Measurements from ENCODE around the gene ST3GAL2. TPM values are rescaled to one million over a fixed set of nuclear protein-coding genes. Genes with fewer than 3 reads are reported as not detected.
"Not testable (repeated sequence)": the region's sequence is repeated elsewhere in the genome, so short reads cannot be mapped to it uniquely, and the experiment has no call there.

ST3GAL2 gene
- polyA plus RNA-seq, 1 donor from 2014 or later, result 9.7 TPM

- Mint-ChIP-seq H3K4me3 (peak within 1 kb of the TSS; percentile 84 to 97 (median 92)), H3K36me3 (no peaks in the 10 kb centered on the region), H3K27ac (peak within 1 kb of the TSS; percentile 66 to 94 (median 93)), H3K27me3 (no peaks in the 10 kb centered on the region), H3K9me3 (no peaks in the 10 kb centered on the region), H3K4me1 (peaks cover 8 to 14% (median 10%) of the 10 kb centered on the region in 3 donors)
Measured at GRCh38 chr16:70454222-70455034, 15.5 kb upstream of the ST3GAL2 start, which contains the start of gene FCSK. TSS of gene FCSK (plus strand) at chr16:70454595. CDS start at chr16:70463191, 8,596 bp downstream.

DNA sequence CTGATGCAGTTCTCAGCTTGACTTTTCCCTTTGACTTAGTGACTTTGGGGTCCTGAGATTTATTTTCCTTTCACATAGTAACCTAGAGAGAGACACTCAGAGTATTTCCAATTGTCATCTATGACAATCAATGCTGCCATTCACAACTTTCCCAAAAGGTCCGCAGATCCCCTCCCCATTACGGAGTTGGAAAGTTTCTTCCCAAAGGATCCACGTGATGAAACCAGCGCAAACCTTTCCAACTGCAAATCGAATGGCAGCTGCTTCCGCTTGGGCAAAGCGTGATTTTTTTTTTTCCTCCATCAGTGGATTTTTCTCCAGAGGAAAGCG, 15.0 kb upstream of the ST3GAL2 start:
- Mint-ChIP-seq H3K4me3 (peak overlapping the region; percentile 84 to 97 (median 92)), H3K27me3 (no peaks in the 10 kb centered on the region), H3K9me3 (no peaks in the 10 kb centered on the region), H3K4me1 (peaks cover 10 to 14% (median 10%) of the 10 kb centered on the region in 3 donors), H3K27ac (peak overlapping the region; percentile 66 to 94 (median 93)), H3K36me3 (no peaks in the 10 kb centered on the region)

DNA sequence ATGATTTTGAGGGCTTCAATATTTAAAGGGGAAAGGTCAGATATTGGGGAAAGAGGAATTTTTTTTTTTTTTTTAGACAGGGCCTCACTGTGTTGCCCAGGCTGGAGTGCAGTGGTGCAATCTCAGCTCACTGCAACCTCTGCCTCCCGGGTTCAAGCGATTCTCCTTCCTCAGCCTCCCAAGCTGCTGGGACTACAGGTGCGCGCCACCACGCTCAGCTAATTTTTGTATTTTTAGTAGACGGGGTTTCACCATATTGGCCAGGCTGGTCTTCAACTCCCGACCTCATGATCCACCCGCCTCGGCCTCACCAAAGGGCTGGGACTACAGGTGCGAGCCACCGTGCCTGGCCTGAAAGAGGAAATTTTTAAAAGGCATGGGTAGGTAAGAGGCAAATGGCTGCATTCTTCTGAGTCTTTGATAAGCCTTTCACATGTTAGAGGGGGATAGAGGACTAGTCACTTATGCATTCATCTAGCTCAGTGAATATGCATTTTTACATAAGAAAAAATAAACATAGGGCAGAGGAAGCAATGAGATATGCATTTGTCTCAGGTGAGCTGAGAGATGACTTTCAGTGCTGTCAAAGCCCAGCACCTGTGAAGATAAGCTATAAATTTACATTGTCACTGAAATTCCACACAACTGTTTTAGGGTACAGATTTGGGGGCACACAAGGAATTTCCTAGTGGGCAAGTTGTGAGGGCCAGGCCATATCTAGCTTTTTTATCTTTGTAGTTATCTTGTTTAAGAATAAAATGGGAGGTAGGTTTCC, 14.4 kb upstream of the ST3GAL2 start:
- H3K27ac Mint-ChIP-seq, result peak overlapping the region; percentile 66 to 94 (median 93)
- H3K36me3 Mint-ChIP-seq, result no peaks in the 10 kb centered on the region

DNA sequence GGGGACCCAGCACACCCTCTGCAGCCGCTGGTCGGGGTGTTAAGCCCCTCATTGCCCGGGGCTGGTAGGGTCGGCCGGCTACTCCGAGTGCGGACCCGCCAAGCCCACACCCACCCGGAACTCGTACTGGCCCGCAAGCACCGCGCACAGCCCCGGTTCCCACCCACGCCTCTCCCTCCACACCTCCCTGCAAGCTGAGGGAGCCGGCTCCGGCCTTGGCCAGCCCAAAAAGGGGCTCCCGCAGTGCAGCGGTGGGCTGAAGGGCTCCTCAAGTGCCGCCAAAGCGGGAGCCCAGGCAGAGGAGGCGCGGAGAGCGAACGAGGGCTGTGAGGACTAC, 12.1 kb upstream of the ST3GAL2 start:
- H3K36me3 Mint-ChIP-seq, H3K9me3 Mint-ChIP-seq, H3K27me3 Mint-ChIP-seq, H3K4me3 Mint-ChIP-seq, H3K27ac Mint-ChIP-seq: not testable (repeated sequence)
- peaks cover 10 to 12% (median 11%) of the 10 kb centered on the region in 3 donors for H3K4me1 Mint-ChIP-seq

More for the DNA sequence above, 14.4 kb upstream of the ST3GAL2 start:
- peaks cover 10 to 14% (median 11%) of the 10 kb centered on the region in 3 donors for H3K4me1 Mint-ChIP-seq
- H3K4me3 Mint-ChIP-seq, result peak overlapping the region; percentile 84 to 97 (median 92)
- no peaks in the 10 kb centered on the region for H3K27me3 Mint-ChIP-seq
- no peaks in the 10 kb centered on the region for H3K9me3 Mint-ChIP-seq

GRCh38 chr16:70450142-70451003, 11.5 kb upstream of the ST3GAL2 start:
- Mint-ChIP-seq H3K4me3 (peak overlapping the region in 2 of 4 donors; percentile 27 to 47), H3K4me1 (peaks cover 9 to 12% (median 10%) of the 10 kb centered on the region in 3 donors), H3K27ac (peak overlapping the region in 1 of 3 donors; percentile 39)
- H3K27me3 Mint-ChIP-seq, H3K36me3 Mint-ChIP-seq, H3K9me3 Mint-ChIP-seq: not testable (repeated sequence)

DNA sequence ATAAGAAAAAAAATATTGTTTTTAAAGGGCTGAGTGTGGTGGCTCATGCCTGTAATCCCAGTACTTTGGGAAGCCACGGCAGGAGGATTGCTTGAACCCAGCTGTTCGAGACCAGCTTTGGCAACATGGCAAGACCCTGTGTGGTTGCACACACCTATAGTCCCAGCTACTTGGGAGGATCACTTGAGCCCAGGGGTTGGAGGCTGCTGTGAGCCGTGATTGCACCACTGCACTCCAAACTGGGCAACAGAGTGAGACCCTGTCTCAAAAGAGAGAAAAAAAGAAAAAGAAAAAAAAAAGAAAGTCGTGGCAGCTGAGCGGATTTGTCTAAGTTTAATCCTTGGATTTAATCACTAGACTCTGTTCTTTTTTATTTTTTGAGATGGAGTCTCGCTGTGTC, 9.2 kb upstream of the ST3GAL2 start:
- H3K4me3 Mint-ChIP-seq, result no peak overlapping the region
- no peak overlapping the region for H3K27ac Mint-ChIP-seq
- no peaks in the 10 kb centered on the region for H3K36me3 Mint-ChIP-seq
- H3K9me3 Mint-ChIP-seq, result no peaks in the 10 kb centered on the region
- H3K4me1 Mint-ChIP-seq, result peaks cover 2 to 4% (median 3%) of the 10 kb centered on the region in 3 donors
- H3K27me3 Mint-ChIP-seq, result no peaks in the 10 kb centered on the region

- no peaks in the 10 kb centered on the region for H3K36me3 Mint-ChIP-seq
- H3K27me3 Mint-ChIP-seq, result no peaks in the 10 kb centered on the region
- no peaks in the 10 kb centered on the region for H3K9me3 Mint-ChIP-seq
- peaks cover 5 to 7% (median 5%) of the 10 kb centered on the region in 3 donors for H3K4me1 Mint-ChIP-seq
- H3K27ac Mint-ChIP-seq, result peak overlapping the region in 1 of 3 donors; percentile 63
- peak overlapping the region in 2 of 4 donors; percentile 17 to 35 for H3K4me3 Mint-ChIP-seq
Measured at GRCh38 chr16:70444249-70445063, 5.6 kb upstream of the ST3GAL2 start.

DNA sequence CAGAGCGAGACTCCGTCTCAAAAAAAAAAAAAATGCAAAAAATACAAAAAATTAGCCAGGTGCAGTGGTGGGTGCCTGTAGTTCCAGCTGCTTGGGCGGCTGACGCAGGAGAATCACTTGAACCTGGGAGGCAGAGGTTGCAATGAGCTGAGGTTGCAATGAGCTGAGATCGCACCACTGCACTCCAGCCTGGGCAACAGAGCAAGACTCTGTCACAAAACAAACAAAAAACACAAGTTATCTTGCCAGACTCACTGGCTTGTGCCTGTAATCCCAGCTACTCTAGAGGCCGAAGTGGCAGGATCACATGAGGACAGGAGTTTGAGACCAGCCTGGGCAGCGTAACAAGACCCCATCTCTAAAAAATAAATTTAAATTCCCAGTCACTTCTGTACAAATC, 3.4 kb upstream of the ST3GAL2 start:
- Mint-ChIP-seq H3K27me3 (peaks cover 2% of the 10 kb centered on the region), H3K36me3 (no peaks in the 10 kb centered on the region), H3K4me3 (no peak overlapping the region), H3K4me1 (peaks cover 9 to 17% (median 11%) of the 10 kb centered on the region in 3 donors), H3K9me3 (no peaks in the 10 kb centered on the region), H3K27ac (no peak overlapping the region)

- peak overlapping the region in 1 of 3 donors; percentile 39 for H3K27ac Mint-ChIP-seq
- peaks cover 2% of the 10 kb centered on the region for H3K27me3 Mint-ChIP-seq
- H3K36me3 Mint-ChIP-seq, result no peaks in the 10 kb centered on the region
- peak overlapping the region in 2 of 4 donors; percentile 39 to 87 for H3K4me3 Mint-ChIP-seq
- peaks cover 11 to 20% (median 11%) of the 10 kb centered on the region in 3 donors for H3K4me1 Mint-ChIP-seq
- H3K9me3 Mint-ChIP-seq, result no peaks in the 10 kb centered on the region
Measured at GRCh38 chr16:70441406-70441990, 2.6 kb upstream of the ST3GAL2 start.

GRCh38 chr16:70440009-70440692, 1.3 kb upstream of the ST3GAL2 start:
- Mint-ChIP-seq H3K36me3 (no peaks in the 10 kb centered on the region), H3K4me3 (peak overlapping the region; percentile 87 to 99 (median 94)), H3K27me3 (peaks cover 2% of the 10 kb centered on the region), H3K27ac (peak overlapping the region in 2 of 3 donors; percentile 39 to 82), H3K9me3 (no peaks in the 10 kb centered on the region), H3K4me1 (peaks cover 13 to 22% (median 13%) of the 10 kb centered on the region in 3 donors)

DNA sequence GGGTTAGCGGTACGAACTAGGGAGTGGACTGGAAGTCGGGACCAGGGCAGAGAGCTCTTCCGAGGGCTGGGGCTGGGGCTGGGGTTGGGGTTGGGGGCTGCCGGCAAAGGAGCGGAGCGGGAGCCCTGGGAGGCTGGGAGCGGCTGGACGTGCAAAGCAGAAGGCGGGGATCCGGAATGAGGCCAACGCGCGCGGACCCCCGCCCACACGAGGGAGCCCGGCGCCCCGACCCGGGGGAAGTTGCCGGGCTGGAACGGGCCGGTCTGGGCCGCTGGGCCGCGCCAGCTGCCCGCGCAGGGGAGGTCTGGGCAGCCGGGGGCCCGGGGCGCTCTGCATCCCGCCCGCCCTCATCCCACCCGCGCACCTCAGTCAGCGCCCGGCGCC, 323 bp downstream of the ST3GAL2 start:
- peak overlapping the region; percentile 80 to 99 (median 94) for H3K4me3 Mint-ChIP-seq
- H3K27ac Mint-ChIP-seq, result no peak overlapping the region
- peaks cover 2% of the 10 kb centered on the region for H3K27me3 Mint-ChIP-seq
- H3K36me3 Mint-ChIP-seq, result no peaks in the 10 kb centered on the region
- H3K4me1 Mint-ChIP-seq, result peaks cover 19 to 34% (median 27%) of the 10 kb centered on the region in 3 donors
- H3K9me3 Mint-ChIP-seq, result no peaks in the 10 kb centered on the region

GRCh38 chr16:70437582-70438557, 1.0 kb downstream of the ST3GAL2 start:
- Mint-ChIP-seq H3K36me3 (no peaks in the 10 kb centered on the region), H3K4me3 (peak overlapping the region; percentile 80 to 99 (median 94)), H3K9me3 (no peaks in the 10 kb centered on the region), H3K27ac (peak overlapping the region; percentile 39 to 95 (median 76)), H3K4me1 (peaks cover 25 to 41% (median 33%) of the 10 kb centered on the region in 3 donors), H3K27me3 (peaks cover 2% of the 10 kb centered on the region)

Measured in IgD-negative memory B cell (primary cell).